Measurements from ENCODE around the gene ARMCX6. TPM values are rescaled to one million over a fixed set of nuclear protein-coding genes. Genes with fewer than 3 reads are reported as not detected.
"Not testable (repeated sequence)": the region's sequence is repeated elsewhere in the genome, so short reads cannot be mapped to it uniquely, and the experiment has no call there.

ARMCX6 gene
- total RNA-seq, 1 donor from 2014 or later = 98.5 TPM

DNA sequence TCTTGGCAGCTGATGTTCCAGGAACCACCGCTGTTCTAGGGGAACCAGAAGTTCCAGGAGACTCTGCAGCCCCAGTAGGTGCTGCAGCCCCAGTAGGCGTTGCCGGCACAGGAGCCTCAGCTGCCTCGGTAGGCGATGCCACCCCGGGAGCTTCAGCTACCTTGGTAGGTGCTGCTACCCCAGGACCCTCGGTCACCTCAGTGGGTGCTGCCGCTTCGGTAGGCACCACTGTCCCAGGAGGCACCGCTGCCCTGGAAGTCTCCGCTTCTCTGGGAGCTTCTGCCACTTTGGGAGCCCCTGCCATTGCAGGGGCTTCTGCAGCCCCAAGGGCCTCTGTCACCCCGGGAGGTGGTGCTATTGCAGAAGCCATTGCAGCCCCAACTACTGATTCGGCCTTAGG is 39.0 kb upstream of the ARMCX6 start:
- H3K36me3 Mint-ChIP-seq (ENCODE audit: low read depth) = no peaks in the 10 kb centered on the region
- H3K27me3 Mint-ChIP-seq (ENCODE audit: low read depth) = no peaks in the 10 kb centered on the region
- no peak overlapping the region for H3K4me3 Mint-ChIP-seq (ENCODE audit: unreplicated experiment)
- TF ChIP-seq, protein P1, sequence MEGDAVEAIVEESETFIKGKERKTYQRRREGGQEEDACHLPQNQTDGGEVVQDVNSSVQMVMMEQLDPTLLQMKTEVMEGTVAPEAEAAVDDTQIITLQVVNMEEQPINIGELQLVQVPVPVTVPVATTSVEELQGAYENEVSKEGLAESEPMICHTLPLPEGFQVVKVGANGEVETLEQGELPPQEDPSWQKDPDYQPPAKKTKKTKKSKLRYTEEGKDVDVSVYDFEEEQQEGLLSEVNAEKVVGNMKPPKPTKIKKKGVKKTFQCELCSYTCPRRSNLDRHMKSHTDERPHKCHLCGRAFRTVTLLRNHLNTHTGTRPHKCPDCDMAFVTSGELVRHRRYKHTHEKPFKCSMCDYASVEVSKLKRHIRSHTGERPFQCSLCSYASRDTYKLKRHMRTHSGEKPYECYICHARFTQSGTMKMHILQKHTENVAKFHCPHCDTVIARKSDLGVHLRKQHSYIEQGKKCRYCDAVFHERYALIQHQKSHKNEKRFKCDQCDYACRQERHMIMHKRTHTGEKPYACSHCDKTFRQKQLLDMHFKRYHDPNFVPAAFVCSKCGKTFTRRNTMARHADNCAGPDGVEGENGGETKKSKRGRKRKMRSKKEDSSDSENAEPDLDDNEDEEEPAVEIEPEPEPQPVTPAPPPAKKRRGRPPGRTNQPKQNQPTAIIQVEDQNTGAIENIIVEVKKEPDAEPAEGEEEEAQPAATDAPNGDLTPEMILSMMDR (IDR thresholded peaks at IDR 0.05) = no peak
- peaks cover 23% of the 10 kb centered on the region for H3K4me1 Mint-ChIP-seq (ENCODE audit: low read depth)
- H3K9me3 Mint-ChIP-seq (ENCODE audit: low read depth) = no peaks in the 10 kb centered on the region
- no peak overlapping the region for H3K27ac Mint-ChIP-seq (ENCODE audit: unreplicated experiment)
- DNase-seq (ENCODE audit: low spot score) = peak; percentile 88

DNA sequence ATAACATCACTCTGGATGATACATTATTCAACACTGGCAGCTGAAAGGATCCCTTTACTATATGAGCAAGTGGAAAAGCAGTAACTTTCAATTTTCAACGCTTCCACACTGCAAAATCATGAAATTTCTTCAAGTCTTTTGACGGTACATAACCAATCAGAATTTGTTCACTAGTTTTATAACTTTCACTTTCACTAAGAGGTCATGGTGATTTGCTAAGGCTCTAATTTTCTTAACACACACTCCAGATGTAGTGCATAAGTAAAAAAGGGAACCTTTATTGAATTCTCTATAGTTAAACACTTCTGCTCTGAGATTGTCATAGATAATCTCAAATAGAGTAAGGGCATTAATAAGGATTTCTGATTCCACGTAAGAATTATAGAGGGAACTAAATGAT is 37.7 kb upstream of the ARMCX6 start:
- Mint-ChIP-seq H3K36me3 (ENCODE audit: low read depth) (no peaks in the 10 kb centered on the region), H3K9me3 (ENCODE audit: low read depth) (no peaks in the 10 kb centered on the region), H3K27me3 (ENCODE audit: low read depth) (no peaks in the 10 kb centered on the region), H3K4me3 (ENCODE audit: unreplicated experiment) (no peak overlapping the region), H3K27ac (ENCODE audit: unreplicated experiment) (no peak overlapping the region), H3K4me1 (ENCODE audit: low read depth) (peaks cover 26% of the 10 kb centered on the region)
- TF ChIP-seq, protein P1 (IDR thresholded peaks at IDR 0.05) = no peak
- no peak for DNase-seq (ENCODE audit: low spot score)

DNA sequence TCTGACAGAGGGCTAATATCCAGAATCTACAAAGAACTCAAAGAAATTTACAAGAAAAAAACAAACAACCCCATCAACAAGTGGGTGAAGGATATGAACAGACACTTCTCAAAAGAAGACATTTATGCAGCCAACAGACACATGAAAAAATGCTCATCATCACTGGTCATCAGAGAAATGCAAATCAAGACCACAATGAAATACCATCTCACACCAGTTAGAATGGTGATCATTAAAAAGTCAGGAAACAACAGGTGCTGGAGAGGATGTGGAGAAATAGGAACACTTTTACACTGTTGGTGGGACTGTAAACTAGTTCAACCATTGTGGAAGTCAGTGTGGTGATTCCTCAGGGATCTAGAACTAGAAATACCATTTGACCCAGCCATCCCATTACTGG is 29.9 kb upstream of the ARMCX6 start:
- H3K27me3 Mint-ChIP-seq (ENCODE audit: low read depth); H3K4me1 Mint-ChIP-seq (ENCODE audit: low read depth); H3K36me3 Mint-ChIP-seq (ENCODE audit: low read depth); H3K27ac Mint-ChIP-seq (ENCODE audit: unreplicated experiment); DNase-seq (ENCODE audit: low spot score); H3K9me3 Mint-ChIP-seq (ENCODE audit: low read depth); H3K4me3 Mint-ChIP-seq (ENCODE audit: unreplicated experiment): not testable (repeated sequence)

DNA sequence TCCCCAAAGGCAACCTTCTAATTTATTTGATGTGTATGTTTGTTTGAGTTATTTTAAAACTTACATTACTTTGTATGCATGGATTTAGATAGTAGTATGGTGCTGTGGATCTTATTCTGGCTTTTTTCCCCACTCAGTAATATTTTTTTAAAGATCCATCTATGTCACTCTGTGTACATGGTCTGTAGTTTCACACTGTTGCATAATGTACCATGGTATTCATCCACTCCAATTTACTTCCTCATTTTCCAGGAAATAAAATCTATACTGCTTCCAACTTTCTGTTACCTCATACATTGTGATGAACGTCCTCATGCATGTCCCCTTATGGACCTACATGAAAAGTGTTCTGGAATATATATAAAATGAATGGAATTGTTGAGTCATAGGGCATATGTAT is 24.3 kb upstream of the ARMCX6 start:
- no peak overlapping the region for H3K27ac Mint-ChIP-seq (ENCODE audit: unreplicated experiment)
- H3K36me3 Mint-ChIP-seq (ENCODE audit: low read depth) = peaks cover 2% of the 10 kb centered on the region
- H3K4me1 Mint-ChIP-seq (ENCODE audit: low read depth) = no peaks in the 10 kb centered on the region
- no peaks in the 10 kb centered on the region for H3K27me3 Mint-ChIP-seq (ENCODE audit: low read depth)
- H3K4me3 Mint-ChIP-seq (ENCODE audit: unreplicated experiment) = no peak overlapping the region
- no peak for DNase-seq (ENCODE audit: low spot score)
- TF ChIP-seq, protein P1 (IDR thresholded peaks at IDR 0.05) = no peak
- H3K9me3 Mint-ChIP-seq (ENCODE audit: low read depth) = no peaks in the 10 kb centered on the region

- H3K9me3 Mint-ChIP-seq (ENCODE audit: low read depth) = no peaks in the 10 kb centered on the region
Measured at GRCh38 chrX:101639583-101639982, 21.8 kb upstream of the ARMCX6 start.

GRCh38 chrX:101619364-101619763 is 1.6 kb upstream of the ARMCX6 start:
- DNase-seq (ENCODE audit: low spot score) = no peak
- TF ChIP-seq, protein P1 (IDR thresholded peaks at IDR 0.05) = no peak
- H3K27ac Mint-ChIP-seq (ENCODE audit: unreplicated experiment) = no peak overlapping the region
- H3K4me1 Mint-ChIP-seq (ENCODE audit: low read depth) = peaks cover 31% of the 10 kb centered on the region
- H3K4me3 Mint-ChIP-seq (ENCODE audit: unreplicated experiment) = no peak overlapping the region
- H3K36me3 Mint-ChIP-seq (ENCODE audit: low read depth) = peaks cover 10% of the 10 kb centered on the region
- no peaks in the 10 kb centered on the region for H3K27me3 Mint-ChIP-seq (ENCODE audit: low read depth)
- no peaks in the 10 kb centered on the region for H3K9me3 Mint-ChIP-seq (ENCODE audit: low read depth)

More at GRCh38 chrX:101639583-101639982, 21.8 kb upstream of the ARMCX6 start:
- H3K4me3 Mint-ChIP-seq (ENCODE audit: unreplicated experiment) = no peak overlapping the region
- TF ChIP-seq, protein P1 (IDR thresholded peaks at IDR 0.05) = no peak
- no peak overlapping the region for H3K27ac Mint-ChIP-seq (ENCODE audit: unreplicated experiment)
- H3K27me3 Mint-ChIP-seq (ENCODE audit: low read depth) = no peaks in the 10 kb centered on the region
- peaks cover 5% of the 10 kb centered on the region for H3K36me3 Mint-ChIP-seq (ENCODE audit: low read depth)
- H3K4me1 Mint-ChIP-seq (ENCODE audit: low read depth) = no peaks in the 10 kb centered on the region
- no peak for DNase-seq (ENCODE audit: low spot score)
